ENCODE results near the gene TRAPPC1.

Gene TRAPPC1, protein sequence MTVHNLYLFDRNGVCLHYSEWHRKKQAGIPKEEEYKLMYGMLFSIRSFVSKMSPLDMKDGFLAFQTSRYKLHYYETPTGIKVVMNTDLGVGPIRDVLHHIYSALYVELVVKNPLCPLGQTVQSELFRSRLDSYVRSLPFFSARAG

DNA sequence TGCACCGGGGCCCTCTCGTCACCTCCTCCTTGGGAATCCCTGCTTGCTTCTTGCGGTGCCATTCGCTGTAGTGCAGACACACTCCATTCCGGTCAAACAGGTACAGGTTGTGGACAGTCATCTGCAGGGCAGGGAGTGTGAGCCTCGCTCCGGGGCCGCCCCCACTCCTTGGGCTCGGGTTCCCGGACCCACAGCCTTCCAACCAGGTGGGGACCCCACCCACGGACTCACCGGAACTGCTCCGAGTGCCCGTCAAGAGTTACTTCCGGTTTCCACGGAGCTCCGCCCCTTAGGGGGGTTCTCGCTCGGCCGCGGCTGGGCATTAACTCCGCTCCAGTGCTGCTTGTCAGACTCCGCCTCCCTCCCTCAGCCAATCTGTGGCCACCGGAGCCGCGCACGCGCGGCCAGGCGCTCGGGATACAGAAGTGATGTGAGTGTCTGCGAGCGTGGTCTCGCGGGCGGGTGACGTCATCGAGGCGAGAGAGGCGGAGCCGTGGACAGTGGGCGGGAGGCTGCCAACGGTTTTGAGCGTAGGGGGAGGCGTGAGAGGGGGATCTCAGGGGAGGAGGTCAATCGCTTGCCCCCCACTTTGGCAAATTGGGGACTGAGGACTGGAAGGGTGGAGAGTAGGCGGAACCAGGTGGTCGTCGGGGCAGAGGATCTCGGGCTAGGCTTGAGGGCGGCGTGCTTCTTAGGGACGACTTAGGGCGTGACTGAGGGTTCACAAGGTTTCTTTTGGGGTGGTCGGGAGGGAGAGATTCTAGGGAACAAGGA lies at the start of gene TRAPPC1, which contains the start of gene CNTROB:
Gene TRAPPC1 (minus strand): TSS at position 238 of the 774 bp plus-strand sequence. CDS start 117 bp downstream, at position 121.
Gene CNTROB (plus strand): TSS at position 498 of the 774 bp plus-strand sequence. CDS start 874 bp downstream, outside the sequence.
- peak within 1 kb of the TSS; percentile 66 for H3K4me3 ChIP-seq (ENCODE audit: low read depth, low read length)
- DNase-seq (ENCODE audit: low read depth) = peak; percentile 97
- TF ChIP-seq, protein P1, sequence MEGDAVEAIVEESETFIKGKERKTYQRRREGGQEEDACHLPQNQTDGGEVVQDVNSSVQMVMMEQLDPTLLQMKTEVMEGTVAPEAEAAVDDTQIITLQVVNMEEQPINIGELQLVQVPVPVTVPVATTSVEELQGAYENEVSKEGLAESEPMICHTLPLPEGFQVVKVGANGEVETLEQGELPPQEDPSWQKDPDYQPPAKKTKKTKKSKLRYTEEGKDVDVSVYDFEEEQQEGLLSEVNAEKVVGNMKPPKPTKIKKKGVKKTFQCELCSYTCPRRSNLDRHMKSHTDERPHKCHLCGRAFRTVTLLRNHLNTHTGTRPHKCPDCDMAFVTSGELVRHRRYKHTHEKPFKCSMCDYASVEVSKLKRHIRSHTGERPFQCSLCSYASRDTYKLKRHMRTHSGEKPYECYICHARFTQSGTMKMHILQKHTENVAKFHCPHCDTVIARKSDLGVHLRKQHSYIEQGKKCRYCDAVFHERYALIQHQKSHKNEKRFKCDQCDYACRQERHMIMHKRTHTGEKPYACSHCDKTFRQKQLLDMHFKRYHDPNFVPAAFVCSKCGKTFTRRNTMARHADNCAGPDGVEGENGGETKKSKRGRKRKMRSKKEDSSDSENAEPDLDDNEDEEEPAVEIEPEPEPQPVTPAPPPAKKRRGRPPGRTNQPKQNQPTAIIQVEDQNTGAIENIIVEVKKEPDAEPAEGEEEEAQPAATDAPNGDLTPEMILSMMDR (IDR thresholded peaks at IDR 0.05; ENCODE audit: low read depth, low read length, missing control alignments) = no peak

DNA sequence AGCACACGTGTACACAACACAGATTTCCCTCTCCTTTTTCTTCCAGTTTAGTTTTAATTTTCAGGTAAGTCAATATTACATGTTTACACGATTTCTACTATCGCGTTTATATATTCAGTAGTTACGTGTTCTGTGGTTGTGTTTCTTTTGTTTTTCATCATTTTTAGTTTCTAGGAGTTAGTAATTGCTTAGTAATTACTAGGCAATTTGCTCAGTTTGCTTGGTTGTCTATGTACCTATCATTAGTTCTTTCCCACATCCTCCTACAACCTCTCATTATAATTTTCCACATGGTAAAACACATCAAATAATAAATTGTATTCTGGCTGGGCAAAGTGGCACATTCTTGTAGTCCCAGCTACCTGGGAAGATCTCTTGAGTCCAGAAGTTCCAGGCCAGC lies 46.1 kb upstream of the TRAPPC1 start:
- no peak for DNase-seq (ENCODE audit: low read depth)
- TF ChIP-seq, protein P1 (IDR thresholded peaks at IDR 0.05; ENCODE audit: low read depth, low read length, missing control alignments) = no peak
- no peak overlapping the region for H3K4me3 ChIP-seq (ENCODE audit: low read depth, low read length)

DNA sequence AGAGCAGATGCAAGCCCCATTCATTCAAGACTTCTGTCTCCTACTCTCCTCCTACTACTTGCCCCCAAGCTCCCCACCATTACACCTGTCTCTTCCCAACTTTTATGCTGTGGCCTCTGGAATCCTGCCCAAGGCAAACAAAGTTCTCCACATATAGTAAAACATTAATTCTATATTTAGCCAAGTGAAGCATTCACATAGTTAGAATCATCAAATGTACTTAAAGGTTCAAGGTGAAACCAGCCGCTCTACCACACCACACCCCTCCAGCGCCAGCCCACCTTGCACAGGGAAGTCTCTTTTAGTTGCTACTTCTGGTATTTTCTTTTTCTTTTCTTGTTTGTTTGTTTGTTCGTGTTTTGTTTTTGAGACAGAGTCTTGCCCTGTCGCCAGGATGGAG lies 45.3 kb upstream of the TRAPPC1 start:
- no peak for DNase-seq (ENCODE audit: low read depth)
- H3K4me3 ChIP-seq (ENCODE audit: low read depth, low read length) = no peak overlapping the region
- TF ChIP-seq, protein P1 (IDR thresholded peaks at IDR 0.05; ENCODE audit: low read depth, low read length, missing control alignments) = no peak

DNA sequence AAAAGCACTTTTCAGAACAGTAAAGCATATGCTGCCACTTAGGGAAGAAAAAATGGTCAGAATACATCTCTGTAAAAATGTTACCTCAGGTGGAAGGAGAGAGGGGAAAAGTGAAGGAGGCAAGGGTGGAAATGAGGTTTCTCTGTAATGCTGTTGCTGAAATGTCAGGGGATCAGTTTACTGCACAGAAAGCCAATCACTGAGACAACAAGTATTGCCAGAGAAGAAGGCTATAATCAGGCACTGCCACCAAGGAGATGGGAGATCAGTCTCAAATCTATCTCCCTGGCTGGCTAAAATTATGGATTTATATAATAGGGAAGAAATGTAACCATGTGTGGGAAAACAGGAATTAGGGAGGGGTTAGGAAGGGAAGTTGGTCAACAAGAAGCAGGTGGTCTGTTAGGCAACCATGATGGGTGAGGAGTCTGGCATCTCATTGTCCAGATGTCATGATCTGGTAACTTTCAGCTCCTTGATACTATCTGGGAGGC lies 42.9 kb upstream of the TRAPPC1 start:
- no peak for DNase-seq (ENCODE audit: low read depth)
- TF ChIP-seq, protein P1 (IDR thresholded peaks at IDR 0.05; ENCODE audit: low read depth, low read length, missing control alignments) = no peak
- H3K4me3 ChIP-seq (ENCODE audit: low read depth, low read length) = no peak overlapping the region

DNA sequence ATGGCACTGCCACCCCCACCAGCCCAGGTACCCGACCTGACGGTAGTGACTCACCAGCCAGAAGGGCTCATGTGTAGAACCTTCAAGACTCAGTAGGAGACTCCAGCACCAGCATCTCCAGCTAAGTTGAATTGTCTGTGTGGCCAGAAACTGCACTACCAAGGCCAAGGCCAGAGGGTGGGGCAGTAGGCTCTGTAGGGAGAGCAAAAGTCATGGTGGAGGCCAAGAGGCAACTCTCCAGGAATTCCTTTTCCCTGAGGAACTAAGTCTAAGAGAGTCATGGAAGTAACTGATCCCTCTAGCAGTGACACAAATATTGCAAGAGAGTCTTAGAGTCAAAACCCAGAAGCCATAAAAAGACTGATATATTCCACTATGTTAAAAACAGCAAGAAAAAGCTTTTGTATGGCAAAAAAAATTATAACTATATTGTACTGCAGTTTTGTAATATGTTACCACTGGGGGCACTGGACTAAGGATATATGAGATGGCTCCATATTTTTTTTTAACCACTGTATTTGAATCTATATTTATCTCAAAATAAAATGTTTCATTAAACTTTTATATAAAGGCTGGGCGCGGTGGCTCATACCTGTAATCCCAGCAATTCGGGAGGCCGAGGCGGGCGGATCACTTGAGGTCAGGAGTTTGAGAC lies 40.5 kb upstream of the TRAPPC1 start:
- TF ChIP-seq, protein P1 (IDR thresholded peaks at IDR 0.05; ENCODE audit: low read depth, low read length, missing control alignments) = peak; percentile 10
- DNase-seq (ENCODE audit: low read depth) = no peak
- no peak overlapping the region for H3K4me3 ChIP-seq (ENCODE audit: low read depth, low read length)

DNA sequence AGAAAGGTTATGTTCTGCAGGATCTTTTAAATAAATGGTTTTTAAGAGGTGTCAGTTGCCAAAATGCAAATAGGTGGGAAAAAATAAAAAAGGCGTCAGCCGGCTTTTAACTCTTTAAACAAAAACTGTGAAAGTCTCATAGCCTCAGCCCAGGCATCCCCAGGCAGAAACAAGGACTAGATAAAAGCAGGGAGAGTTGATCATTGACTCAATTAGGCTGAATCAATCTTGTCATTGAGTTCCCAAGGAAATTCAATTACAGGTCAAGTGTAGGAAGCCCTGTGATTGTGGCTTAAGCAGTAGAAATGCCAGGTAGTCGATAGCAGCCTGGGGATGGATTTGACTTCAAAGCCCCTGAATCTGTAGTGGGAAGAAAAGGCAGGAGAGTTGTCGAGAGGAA lies 39.9 kb upstream of the TRAPPC1 start:
- no peak overlapping the region for H3K4me3 ChIP-seq (ENCODE audit: low read depth, low read length)
- TF ChIP-seq, protein P1 (IDR thresholded peaks at IDR 0.05; ENCODE audit: low read depth, low read length, missing control alignments) = no peak
- no peak for DNase-seq (ENCODE audit: low read depth)
